A673 (cell line): Measurements from ENCODE around the gene TNFRSF17.
"Not testable (repeated sequence)": the region's sequence is repeated elsewhere in the genome, so short reads cannot be mapped to it uniquely, and the experiment has no call there.

Experiments used
- CTCF ChIP-seq: fragments of 300-800, 200-600 bp; sonication (generic); conservative IDR thresholded peaks from 2 replicates; pipeline ENCODE4 v1.5.1; 2017; ENCODE audit warnings: low read depth, mild to moderate bottlenecking, antibody characterized with exemption, low read length, moderate library complexity, mixed read lengths
- EZH2 ChIP-seq: fragments of 200-600 bp; sonication (generic); IDR thresholded peaks from 2 replicates; pipeline ENCODE4 v1.6.1; 2017; ENCODE audit warnings: borderline replicate concordance, low read depth, mild to moderate bottlenecking, mixed read lengths, antibody characterized with exemption, low read length; ENCODE audit not compliant: poor library complexity, severe bottlenecking

GRCh38 chr16:11970292-11970691, 5.3 kb downstream of the TNFRSF17 start:
- TF ChIP-seq CTCF, EZH2: not testable (repeated sequence)
